AG04450 (cell line): ENCODE data around the gene PLD1. TPM values are rescaled to one million over a fixed set of nuclear protein-coding genes. Genes with fewer than 3 reads are reported as not detected.

Experiments used
- CTCF ChIA-PET: fragments of 300-600, 350-600 bp; formaldehyde crosslinking; extraction: SDS; loops from one replicate; lab custom pipeline; 2022; ENCODE audit warnings: antibody characterized with exemption, inconsistent platforms; lab: Charles Lee
- POLR2A ChIA-PET: fragments of 350-600 bp; formaldehyde crosslinking; extraction: SDS; loops from one replicate; lab custom pipeline; 2021; ENCODE audit warnings: antibody characterized with exemption, inconsistent platforms; lab: Yijun Ruan, JAX
- DNase-seq: peaks from one replicate; pipeline ENCODE4 v3.0.0-alpha.2; 2011; ENCODE audit warnings: low read depth, low spot score
- H3K27ac ChIP-seq: one replicate; pipeline ENCODE4 v1.5.1; 2012; ENCODE audit warnings: low read depth, low read length, control low read depth
- H3K27me3 ChIP-seq: one replicate; pipeline ENCODE4 v1.6.0; 2012; ENCODE audit warnings: low read length; ENCODE audit not compliant: control insufficient read depth, insufficient read depth
- H3K4me3 ChIP-seq: 2 replicates; pipeline ENCODE4 v1.5.1; 2011; ENCODE audit warnings: mild to moderate bottlenecking, low read depth, low read length, control low read depth
- H3K9me3 ChIP-seq: 2 replicates; pipeline ENCODE4 v1.5.1; 2012; ENCODE audit warnings: low read length; ENCODE audit not compliant: control insufficient read depth, insufficient read depth
- polyA plus RNA-seq: library from polyadenylated mRNA; depleted of rRNA; stranded (reverse); fragments of >200 nt; gene quantifications from 2 replicates; pipeline ENCODE4 v1.2.3, GENCODE V29; 2011
- TF ChIP-seq, protein P1 (sequence below): IDR thresholded peaks from 2 replicates; pipeline ENCODE4 v1.5.1; 2011; ENCODE audit warnings: low read depth, low read length, control low read depth, inconsistent platforms

PLD1 gene
- polyA plus RNA-seq, 1 experiment = 20.2 TPM

DNA sequence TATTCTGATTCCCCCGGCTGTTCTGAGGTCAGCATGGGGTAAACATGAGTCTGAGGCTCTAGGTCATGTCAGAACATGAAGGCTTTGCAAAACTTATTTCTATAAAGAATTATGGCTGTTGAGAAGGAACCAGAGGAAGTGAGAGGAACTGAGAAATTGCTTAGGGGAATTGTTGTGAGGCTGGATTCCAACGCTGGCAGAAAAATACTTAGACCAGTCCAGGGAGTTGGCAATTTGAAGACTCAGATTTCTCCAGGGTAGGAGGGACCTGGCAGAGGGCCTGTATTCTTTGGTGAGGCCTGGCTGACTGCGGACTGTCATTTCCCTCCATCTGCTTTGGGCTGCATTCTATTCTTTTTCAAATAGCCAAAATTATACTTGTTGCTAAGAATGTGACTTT lies 155.5 kb downstream of the PLD1 start:
- no peak for DNase-seq
- H3K9me3 ChIP-seq = no peaks in the 10 kb centered on the region; the same call in 1 of the 2 replicates
- CTCF ChIA-PET = interaction anchor here (0.6 to 1.8 kb wide), 3 partner anchors 8 to 165 kb away, joined by 3 to 9 read pairs (median 6); no protein-coding TSS in a partner anchor
- POLR2A ChIA-PET = no interaction called here
- TF ChIP-seq, protein P1, sequence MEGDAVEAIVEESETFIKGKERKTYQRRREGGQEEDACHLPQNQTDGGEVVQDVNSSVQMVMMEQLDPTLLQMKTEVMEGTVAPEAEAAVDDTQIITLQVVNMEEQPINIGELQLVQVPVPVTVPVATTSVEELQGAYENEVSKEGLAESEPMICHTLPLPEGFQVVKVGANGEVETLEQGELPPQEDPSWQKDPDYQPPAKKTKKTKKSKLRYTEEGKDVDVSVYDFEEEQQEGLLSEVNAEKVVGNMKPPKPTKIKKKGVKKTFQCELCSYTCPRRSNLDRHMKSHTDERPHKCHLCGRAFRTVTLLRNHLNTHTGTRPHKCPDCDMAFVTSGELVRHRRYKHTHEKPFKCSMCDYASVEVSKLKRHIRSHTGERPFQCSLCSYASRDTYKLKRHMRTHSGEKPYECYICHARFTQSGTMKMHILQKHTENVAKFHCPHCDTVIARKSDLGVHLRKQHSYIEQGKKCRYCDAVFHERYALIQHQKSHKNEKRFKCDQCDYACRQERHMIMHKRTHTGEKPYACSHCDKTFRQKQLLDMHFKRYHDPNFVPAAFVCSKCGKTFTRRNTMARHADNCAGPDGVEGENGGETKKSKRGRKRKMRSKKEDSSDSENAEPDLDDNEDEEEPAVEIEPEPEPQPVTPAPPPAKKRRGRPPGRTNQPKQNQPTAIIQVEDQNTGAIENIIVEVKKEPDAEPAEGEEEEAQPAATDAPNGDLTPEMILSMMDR = no peak
- no peak overlapping the region for H3K4me3 ChIP-seq
- no peak overlapping the region for H3K27ac ChIP-seq
- no peaks in the 10 kb centered on the region for H3K27me3 ChIP-seq

DNA sequence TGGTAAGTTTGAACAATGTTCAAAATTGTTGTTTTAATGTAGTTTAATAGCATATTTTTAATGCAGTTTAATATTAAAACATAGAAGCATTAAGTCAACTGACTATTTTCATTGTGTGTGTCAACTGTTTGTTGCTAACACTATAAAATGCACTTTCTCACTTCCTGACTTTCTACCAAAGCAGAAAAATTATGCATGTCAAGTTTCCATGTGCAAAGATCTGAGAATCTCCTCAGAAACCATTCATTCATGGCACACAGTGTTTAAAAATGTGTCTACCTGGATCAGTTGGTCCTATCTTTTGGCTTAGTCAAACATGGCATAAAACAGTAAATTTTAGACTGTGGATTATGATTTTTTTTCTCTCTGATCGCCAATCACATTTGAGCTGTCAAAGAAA lies 156.0 kb downstream of the PLD1 start:
- POLR2A ChIA-PET = no interaction called here
- CTCF ChIA-PET = interaction anchor here (1.8 kb wide), 1 partner anchor 118 kb away, joined by 9 read pairs; no protein-coding TSS in a partner anchor
- H3K27ac ChIP-seq = no peak overlapping the region

DNA sequence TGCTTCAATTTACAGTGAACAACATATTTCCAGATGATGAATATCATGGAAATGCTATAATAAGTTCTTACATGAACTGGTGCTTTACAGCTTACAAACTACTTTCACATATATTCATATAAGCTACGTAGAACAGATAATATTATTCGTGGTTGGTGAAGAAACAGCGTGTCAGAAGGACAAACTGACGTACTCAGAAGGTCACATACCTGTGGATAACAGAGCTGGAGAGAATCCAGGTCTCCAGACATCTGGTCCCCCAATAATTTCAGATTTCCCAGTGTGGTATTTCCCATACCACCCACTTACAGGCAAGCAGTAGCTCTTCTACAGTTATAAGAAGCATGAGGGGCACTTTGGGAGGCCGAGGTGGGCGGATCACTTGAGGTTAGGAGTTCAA lies 156.6 kb downstream of the PLD1 start:
- CTCF ChIA-PET = interaction anchor here (0.9 kb wide), 1 partner anchor 39 kb away, joined by 3 read pairs; no protein-coding TSS in a partner anchor
- no peak for DNase-seq
- TF ChIP-seq, protein P1 = no peak
- H3K27me3 ChIP-seq = no peaks in the 10 kb centered on the region
- no peaks in the 10 kb centered on the region; the same call in 1 of the 2 replicates for H3K9me3 ChIP-seq
- no peak overlapping the region for H3K27ac ChIP-seq
- no peak overlapping the region for H3K4me3 ChIP-seq
- POLR2A ChIA-PET = no interaction called here

More for the DNA sequence above, 156.0 kb downstream of the PLD1 start:
- H3K9me3 ChIP-seq = no peaks in the 10 kb centered on the region; the same call in 1 of the 2 replicates
- TF ChIP-seq, protein P1 = no peak
- no peak for DNase-seq
- H3K4me3 ChIP-seq = no peak overlapping the region
- H3K27me3 ChIP-seq = no peaks in the 10 kb centered on the region

DNA sequence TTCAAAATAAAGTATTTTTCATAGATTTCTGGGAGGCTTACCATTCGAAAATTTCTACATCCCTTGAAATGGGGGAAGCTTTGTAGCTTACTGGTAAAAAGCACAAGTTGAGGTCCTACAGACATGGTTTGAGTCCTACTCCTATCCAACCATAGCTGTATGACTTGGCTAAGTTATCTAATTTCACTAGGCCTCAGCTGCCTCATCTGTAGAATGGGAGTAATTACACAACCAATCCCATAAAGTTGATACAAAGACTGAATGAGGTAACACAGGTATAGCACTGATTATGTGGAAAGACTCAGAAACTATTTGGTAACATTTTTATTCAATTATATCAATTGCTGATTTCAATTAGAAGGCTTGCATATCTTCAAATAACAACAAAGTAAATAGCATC lies 157.4 kb downstream of the PLD1 start:
- H3K4me3 ChIP-seq = no peak overlapping the region
- ChIA-PET POLR2A (no interaction called here), CTCF (interaction anchor here (0.9 kb wide), 1 partner anchor 39 kb away, joined by 3 read pairs; no protein-coding TSS in a partner anchor)
- DNase-seq = no peak
- H3K27me3 ChIP-seq = no peaks in the 10 kb centered on the region
- H3K27ac ChIP-seq = no peak overlapping the region
- TF ChIP-seq, protein P1 = no peak
- no peaks in the 10 kb centered on the region; the same call in 1 of the 2 replicates for H3K9me3 ChIP-seq

DNA sequence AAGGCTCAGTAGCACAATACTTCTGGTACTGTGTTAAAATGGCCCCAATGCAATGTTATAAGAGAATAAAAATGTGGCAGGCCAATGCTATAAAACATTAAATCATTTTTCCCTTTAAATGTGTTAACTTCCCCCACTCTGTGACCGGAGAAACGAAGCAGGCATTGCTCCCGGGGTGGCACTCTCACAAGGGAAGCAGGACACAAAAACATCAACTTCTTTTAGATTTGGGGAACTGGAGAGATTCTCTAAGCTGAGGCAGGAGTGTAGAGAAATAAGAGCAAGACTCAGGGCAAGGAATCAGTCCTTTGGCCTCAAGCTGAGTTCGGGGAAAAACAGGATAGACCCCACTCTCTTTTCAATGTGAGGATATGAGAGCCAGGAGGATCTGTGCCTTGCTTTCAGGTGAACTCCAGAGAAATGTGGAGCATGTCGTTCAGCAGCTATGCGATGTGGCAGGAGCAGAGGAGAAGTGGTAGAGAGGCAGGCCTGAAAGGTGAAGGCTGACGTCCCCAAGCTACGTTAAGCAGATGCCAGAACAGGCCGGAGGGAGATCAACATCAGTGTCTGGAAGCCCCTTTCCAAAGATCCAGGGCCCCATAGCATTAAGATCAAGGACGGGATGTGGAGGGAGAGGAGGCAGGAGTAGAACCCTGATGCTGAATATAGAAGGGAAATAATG lies 160.2 kb downstream of the PLD1 start:
- DNase-seq = no peak
- POLR2A ChIA-PET = interaction anchor here (0.6 kb wide), 1 partner anchor 177 kb away, joined by 7 read pairs; no protein-coding TSS in a partner anchor

More for the DNA sequence above, 160.2 kb downstream of the PLD1 start:
- TF ChIP-seq, protein P1 = no peak
- no peaks in the 10 kb centered on the region for H3K27me3 ChIP-seq
- H3K9me3 ChIP-seq = no peaks in the 10 kb centered on the region; the same call in 1 of the 2 replicates
- no peak overlapping the region for H3K27ac ChIP-seq
- CTCF ChIA-PET = interaction anchor here (1.0 to 1.9 kb wide), 4 partner anchors 9 to 180 kb away, joined by 3 to 10 read pairs (median 7); no protein-coding TSS in a partner anchor
- H3K4me3 ChIP-seq = no peak overlapping the region
